Measurements from ENCODE around the gene C3orf52.

C3orf52 gene

GRCh38 chr3:112115806-112116383, 29.7 kb downstream of the C3orf52 start:
- Histone ChIP-seq H3K36me3 (ENCODE audit: control insufficient read depth in 1 of 2, insufficient read depth in 2 of 2, low read depth in 1 of 2, low read length in 2 of 2) (peaks cover 19 to 27% of the 10 kb centered on the region in 2 experiments), H2BK15ac (ENCODE audit: low read depth, poor library complexity, severe bottlenecking) (no peak overlapping the region), H2AFZ (ENCODE audit: low read depth, low read length) (no peak overlapping the region), H3K4me2 (ENCODE audit: low read length, poor library complexity, severe bottlenecking) (no peak overlapping the region), H4K91ac (ENCODE audit: low read length) (no peak overlapping the region), H2BK12ac (ENCODE audit: low read length in 2 of 2) (no peak overlapping the region), H3K27ac (ENCODE audit: low read length, poor library complexity, severe bottlenecking) (no peak overlapping the region), H3K14ac (ENCODE audit: low read length in 2 of 2) (no peak overlapping the region), H3K4me3 (ENCODE audit: insufficient read depth in 1 of 2, low read depth in 1 of 2, low read length in 2 of 2) (no peak overlapping the region), H3K23ac (ENCODE audit: low read length in 2 of 2) (no peak overlapping the region), H2AK5ac (ENCODE audit: low read length, severe bottlenecking) (no peak overlapping the region), H4K8ac (ENCODE audit: low read length) (no peak overlapping the region), H2BK5ac (ENCODE audit: low read depth, low read length, poor library complexity, severe bottlenecking) (no peak overlapping the region), H3K79me1 (replicated peaks; ENCODE audit: low read length, poor library complexity, severe bottlenecking) (peaks cover 29% of the 10 kb centered on the region), H3K18ac (ENCODE audit: low read depth in 1 of 2, low read length in 2 of 2) (no peak overlapping the region), H3K9ac (ENCODE audit: low read length) (no peak overlapping the region), H3K4me1 (ENCODE audit: control insufficient read depth, insufficient read depth, low read depth, low read length) (no peaks in the 10 kb centered on the region), H3K9me3 (ENCODE audit: control insufficient read depth, low read length) (no peaks in the 10 kb centered on the region), H2BK120ac (ENCODE audit: low read depth, low read length) (no peak overlapping the region), H3K27me3 (ENCODE audit: control insufficient read depth in 1 of 2, insufficient read depth in 1 of 2, low read length in 2 of 2) (no peaks in the 10 kb centered on the region), H3K4ac (ENCODE audit: low read depth in 1 of 2, low read length in 2 of 2) (no peak overlapping the region)
- 93% methylated on average over 1 of the region's 6 CpGs for WGBS
- no peak for DNase-seq

- Histone ChIP-seq H2AFZ (ENCODE audit: low read depth, low read length) (no peak overlapping the region), H3K4me1 (ENCODE audit: control insufficient read depth, insufficient read depth, low read depth, low read length) (no peaks in the 10 kb centered on the region), H3K79me1 (replicated peaks; ENCODE audit: low read length, poor library complexity, severe bottlenecking) (peaks cover 23% of the 10 kb centered on the region), H3K4me2 (ENCODE audit: low read length, poor library complexity, severe bottlenecking) (no peak overlapping the region), H3K36me3 (ENCODE audit: control insufficient read depth in 1 of 2, insufficient read depth in 2 of 2, low read depth in 1 of 2, low read length in 2 of 2) (peaks cover 19 to 21% of the 10 kb centered on the region in 2 experiments), H4K8ac (ENCODE audit: low read length) (no peak overlapping the region), H2BK5ac (ENCODE audit: low read depth, low read length, poor library complexity, severe bottlenecking) (no peak overlapping the region), H2BK15ac (ENCODE audit: low read depth, poor library complexity, severe bottlenecking) (no peak overlapping the region), H3K27ac (ENCODE audit: low read length, poor library complexity, severe bottlenecking) (no peak overlapping the region), H3K4ac (ENCODE audit: low read depth in 1 of 2, low read length in 2 of 2) (no peak overlapping the region), H3K4me3 (ENCODE audit: insufficient read depth in 1 of 2, low read depth in 1 of 2, low read length in 2 of 2) (no peak overlapping the region), H2BK12ac (ENCODE audit: low read length in 2 of 2) (no peak overlapping the region), H3K14ac (ENCODE audit: low read length in 2 of 2) (no peak overlapping the region), H2BK120ac (ENCODE audit: low read depth, low read length) (no peak overlapping the region), H3K27me3 (ENCODE audit: control insufficient read depth in 1 of 2, insufficient read depth in 1 of 2, low read length in 2 of 2) (no peaks in the 10 kb centered on the region), H2AK5ac (ENCODE audit: low read length, severe bottlenecking) (no peak overlapping the region), H3K9ac (ENCODE audit: low read length) (no peak overlapping the region), H3K18ac (ENCODE audit: low read depth in 1 of 2, low read length in 2 of 2) (no peak overlapping the region), H4K91ac (ENCODE audit: low read length) (no peak overlapping the region), H3K23ac (ENCODE audit: low read length in 2 of 2) (no peak overlapping the region), H3K9me3 (ENCODE audit: control insufficient read depth, low read length) (no peaks in the 10 kb centered on the region)
- WGBS = 97% methylated on average over 13 of the region's 13 CpGs
- no peak for DNase-seq
Observed at GRCh38 chr3:112116748-112117186, 30.6 kb downstream of the C3orf52 start.

- Histone ChIP-seq H4K8ac (ENCODE audit: low read length) (no peak overlapping the region), H3K36me3 (ENCODE audit: control insufficient read depth in 1 of 2, insufficient read depth in 2 of 2, low read depth in 1 of 2, low read length in 2 of 2) (peaks cover 19 to 21% of the 10 kb centered on the region in 2 experiments), H3K4me3 (ENCODE audit: insufficient read depth in 1 of 2, low read depth in 1 of 2, low read length in 2 of 2) (no peak overlapping the region), H3K4me1 (ENCODE audit: control insufficient read depth, insufficient read depth, low read depth, low read length) (no peaks in the 10 kb centered on the region), H3K27me3 (ENCODE audit: control insufficient read depth in 1 of 2, insufficient read depth in 1 of 2, low read length in 2 of 2) (no peaks in the 10 kb centered on the region), H3K79me1 (replicated peaks; ENCODE audit: low read length, poor library complexity, severe bottlenecking) (peaks cover 23% of the 10 kb centered on the region), H3K23ac (ENCODE audit: low read length in 2 of 2) (no peak overlapping the region), H3K18ac (ENCODE audit: low read depth in 1 of 2, low read length in 2 of 2) (no peak overlapping the region), H3K9ac (ENCODE audit: low read length) (no peak overlapping the region), H3K27ac (ENCODE audit: low read length, poor library complexity, severe bottlenecking) (no peak overlapping the region), H4K91ac (ENCODE audit: low read length) (no peak overlapping the region), H2BK120ac (ENCODE audit: low read depth, low read length) (no peak overlapping the region), H2BK15ac (ENCODE audit: low read depth, poor library complexity, severe bottlenecking) (no peak overlapping the region), H3K4ac (ENCODE audit: low read depth in 1 of 2, low read length in 2 of 2) (no peak overlapping the region), H2BK5ac (ENCODE audit: low read depth, low read length, poor library complexity, severe bottlenecking) (no peak overlapping the region), H2AFZ (ENCODE audit: low read depth, low read length) (no peak overlapping the region), H2BK12ac (ENCODE audit: low read length in 2 of 2) (no peak overlapping the region), H3K4me2 (ENCODE audit: low read length, poor library complexity, severe bottlenecking) (no peak overlapping the region), H3K9me3 (ENCODE audit: control insufficient read depth, low read length) (no peaks in the 10 kb centered on the region), H2AK5ac (ENCODE audit: low read length, severe bottlenecking) (no peak overlapping the region), H3K14ac (ENCODE audit: low read length in 2 of 2) (no peak overlapping the region)
- no peak for DNase-seq
- 98% methylated on average over 1 of the region's 1 CpG for WGBS
Observed at GRCh38 chr3:112117415-112117814, 31.2 kb downstream of the C3orf52 start.

- peaks cover 16 to 21% of the 10 kb centered on the region in 2 experiments for H3K36me3 ChIP-seq (ENCODE audit: control insufficient read depth in 1 of 2, insufficient read depth in 2 of 2, low read depth in 1 of 2, low read length in 2 of 2)
- H3K18ac ChIP-seq (ENCODE audit: low read depth in 1 of 2, low read length in 2 of 2) = no peak overlapping the region
- H3K14ac ChIP-seq (ENCODE audit: low read length in 2 of 2) = no peak overlapping the region
- DNase-seq = no peak
- H4K8ac ChIP-seq (ENCODE audit: low read length) = no peak overlapping the region
- no peak overlapping the region for H2AFZ ChIP-seq (ENCODE audit: low read depth, low read length)
- H2BK5ac ChIP-seq (ENCODE audit: low read depth, low read length, poor library complexity, severe bottlenecking) = no peak overlapping the region
- H2BK12ac ChIP-seq (ENCODE audit: low read length in 2 of 2) = no peak overlapping the region
- no peak overlapping the region for H3K9ac ChIP-seq (ENCODE audit: low read length)
- no peaks in the 10 kb centered on the region for H3K27me3 ChIP-seq (ENCODE audit: control insufficient read depth in 1 of 2, insufficient read depth in 1 of 2, low read length in 2 of 2)
- WGBS = 86% methylated on average over 4 of the region's 4 CpGs
- no peak overlapping the region for H3K23ac ChIP-seq (ENCODE audit: low read length in 2 of 2)
- H2BK15ac ChIP-seq (ENCODE audit: low read depth, poor library complexity, severe bottlenecking) = no peak overlapping the region
- no peak overlapping the region for H3K4me3 ChIP-seq (ENCODE audit: insufficient read depth in 1 of 2, low read depth in 1 of 2, low read length in 2 of 2)
- no peak overlapping the region for H3K4ac ChIP-seq (ENCODE audit: low read depth in 1 of 2, low read length in 2 of 2)
- H3K9me3 ChIP-seq (ENCODE audit: control insufficient read depth, low read length) = no peaks in the 10 kb centered on the region
- H2AK5ac ChIP-seq (ENCODE audit: low read length, severe bottlenecking) = no peak overlapping the region
- H4K91ac ChIP-seq (ENCODE audit: low read length) = no peak overlapping the region
- H3K27ac ChIP-seq (ENCODE audit: low read length, poor library complexity, severe bottlenecking) = no peak overlapping the region
- peaks cover 23% of the 10 kb centered on the region for H3K79me1 ChIP-seq (replicated peaks; ENCODE audit: low read length, poor library complexity, severe bottlenecking)
- no peak overlapping the region for H2BK120ac ChIP-seq (ENCODE audit: low read depth, low read length)
- H3K4me2 ChIP-seq (ENCODE audit: low read length, poor library complexity, severe bottlenecking) = no peak overlapping the region
- no peaks in the 10 kb centered on the region for H3K4me1 ChIP-seq (ENCODE audit: control insufficient read depth, insufficient read depth, low read depth, low read length)
Observed at GRCh38 chr3:112117841-112118571, 31.8 kb downstream of the C3orf52 start.
